IPS-18c (cell line): ENCODE results near the gene SVEP1.

Source experiments
- H3K4me3 ChIP-seq: 2 replicates; pipeline ENCODE4 v1.7.0; 2013; ENCODE audit warnings: low read depth, mild to moderate bottlenecking, low read length, moderate library complexity; ENCODE audit not compliant: insufficient read depth
- H3K9me3 ChIP-seq: one replicate; pipeline ENCODE4 v1.6.1; 2013; ENCODE audit warnings: mild to moderate bottlenecking, low read length, moderate library complexity; ENCODE audit not compliant: control insufficient read depth, insufficient read depth

Gene SVEP1

GRCh38 chr9:110328763-110329162 lies 250.8 kb downstream of the SVEP1 start:
- Histone ChIP-seq H3K9me3 (no peaks in the 10 kb centered on the region), H3K4me3 (no peak overlapping the region)

DNA sequence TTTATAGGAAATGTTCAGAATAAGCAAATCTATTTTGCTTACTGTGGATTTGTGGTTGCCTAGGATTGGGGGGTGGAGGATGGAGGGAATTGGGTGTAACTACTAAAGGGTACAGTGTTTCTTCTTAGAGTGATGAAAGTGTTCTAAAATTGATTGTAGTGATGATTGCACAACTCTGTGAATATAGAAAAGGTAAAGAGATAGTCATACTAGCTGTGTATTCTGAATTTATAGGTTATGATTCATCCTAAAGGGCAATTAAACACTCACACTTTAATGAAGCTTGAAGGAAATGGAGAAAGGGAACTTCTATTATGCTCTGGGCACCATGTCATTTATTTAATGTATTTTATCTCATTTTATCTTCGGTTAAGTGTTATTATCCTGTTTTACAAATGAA lies 251.8 kb downstream of the SVEP1 start:
- Histone ChIP-seq H3K4me3 (no peak overlapping the region), H3K9me3 (no peaks in the 10 kb centered on the region)

GRCh38 chr9:110323818-110324217 lies 255.7 kb downstream of the SVEP1 start:
- no peaks in the 10 kb centered on the region for H3K9me3 ChIP-seq
- H3K4me3 ChIP-seq: no peak overlapping the region

DNA sequence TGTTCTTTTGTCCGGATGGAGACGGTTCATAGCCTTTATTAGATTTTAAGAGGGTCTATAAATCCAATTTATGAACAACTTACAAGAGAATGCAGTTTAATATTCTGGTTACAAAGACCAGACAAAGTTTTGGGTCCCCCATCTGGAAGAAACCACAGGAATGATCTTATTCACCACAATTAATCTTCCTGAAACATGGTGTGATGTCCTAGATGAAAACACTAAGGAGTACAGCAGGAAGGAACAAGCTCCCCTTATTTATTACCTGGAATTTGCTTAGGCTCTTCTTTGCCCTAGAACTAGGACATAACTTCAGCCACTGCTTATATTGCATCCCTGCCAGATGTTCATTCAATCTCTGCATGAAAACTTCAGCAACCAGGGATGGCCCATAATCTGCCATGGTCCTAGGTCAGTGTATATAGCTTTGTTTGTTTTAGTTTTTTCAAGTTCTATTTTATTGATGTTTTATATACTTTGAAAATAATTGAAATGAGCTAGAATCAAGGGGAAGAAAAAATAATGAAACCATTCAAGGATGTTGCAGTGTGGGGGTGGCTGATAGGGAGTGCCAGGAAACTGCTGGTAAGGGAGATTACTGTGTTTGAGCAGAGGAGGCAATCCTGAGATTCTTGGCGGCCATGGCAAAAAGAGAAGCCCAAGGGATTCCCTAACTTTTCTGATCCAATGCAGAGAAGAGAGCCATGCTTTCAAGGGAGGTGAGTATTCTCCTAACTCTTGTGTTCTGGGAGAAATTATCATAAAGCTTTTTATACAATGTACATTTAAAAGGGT lies 258.7 kb downstream of the SVEP1 start:
- no peak overlapping the region for H3K4me3 ChIP-seq

GRCh38 chr9:110319781-110320492 lies 259.6 kb downstream of the SVEP1 start:
- Histone ChIP-seq H3K4me3 (no peak overlapping the region), H3K9me3 (no peaks in the 10 kb centered on the region)

More for the DNA sequence above, 258.7 kb downstream of the SVEP1 start:
- no peaks in the 10 kb centered on the region for H3K9me3 ChIP-seq

- H3K9me3 ChIP-seq: peaks cover under 1% of the 10 kb centered on the region
- no peak overlapping the region for H3K4me3 ChIP-seq
Measured at GRCh38 chr9:110317911-110318310, 261.6 kb downstream of the SVEP1 start.

DNA sequence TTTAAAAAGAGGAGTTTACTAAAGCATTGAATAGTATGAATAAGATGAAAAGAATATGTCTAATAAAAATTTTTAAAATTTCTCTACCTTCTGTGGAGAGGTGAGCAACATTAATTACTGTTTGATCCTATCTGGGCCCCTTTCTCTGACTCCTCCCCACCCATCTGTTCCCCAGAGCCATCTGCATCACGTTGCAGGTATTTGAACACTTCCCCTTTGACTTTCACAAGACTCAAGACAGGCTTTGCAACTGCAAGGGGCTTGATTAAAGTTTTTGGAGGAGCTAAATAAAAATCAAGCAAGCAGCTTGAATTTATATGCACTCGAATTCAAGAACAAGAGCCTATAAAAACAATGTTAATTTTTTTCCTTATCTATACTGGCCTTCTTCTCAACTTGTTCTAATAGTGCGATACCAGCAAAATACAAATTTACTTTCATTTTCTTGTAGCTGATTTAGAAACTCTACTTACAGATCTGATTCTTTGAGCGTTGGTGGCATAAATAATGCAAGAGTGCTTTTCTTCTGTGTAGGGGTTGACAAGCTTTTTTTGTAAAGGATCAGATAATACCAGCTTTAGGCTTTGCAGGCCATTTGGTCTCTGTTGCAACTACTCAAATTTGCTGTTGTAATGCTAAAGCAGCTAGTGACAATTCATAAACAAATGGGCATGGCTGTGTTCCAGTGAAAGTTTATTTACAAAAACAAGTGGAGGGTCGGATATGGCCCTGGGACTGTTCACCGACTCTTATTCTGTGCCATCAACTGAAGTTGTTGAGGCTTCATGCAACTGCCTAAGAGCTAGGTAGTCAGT lies 263.1 kb downstream of the SVEP1 start:
- Histone ChIP-seq H3K4me3 (no peak overlapping the region), H3K9me3 (peaks cover 3% of the 10 kb centered on the region)
